ENCODE measurements around the gene CDCA5. TPM values are rescaled to one million over a fixed set of nuclear protein-coding genes. Genes with fewer than 3 reads are reported as not detected.

CDCA5 gene
- total RNA-seq, 1 donor, result 15.5 TPM

- DNase-seq (ENCODE audit: low read depth), result no peak
Measured at GRCh38 chr11:65102142-65103095, 18.6 kb upstream of the CDCA5 start.

GRCh38 chr11:65100674-65101350, 17.0 kb upstream of the CDCA5 start:
- no peak for DNase-seq (ENCODE audit: low read depth)
- TF ChIP-seq CTCF (IDR thresholded peaks at IDR 0.05; ENCODE audit: insufficient read depth, low read depth, low read length), result peak; percentile 3
- H3K4me3 ChIP-seq (ENCODE audit: low read depth, low read length), result no peak overlapping the region

More at GRCh38 chr11:65102142-65103095, 18.6 kb upstream of the CDCA5 start:
- TF ChIP-seq CTCF (IDR thresholded peaks at IDR 0.05; ENCODE audit: insufficient read depth, low read depth, low read length), result no peak
- H3K4me3 ChIP-seq (ENCODE audit: low read depth, low read length), result no peak overlapping the region

- H3K4me3 ChIP-seq (ENCODE audit: low read depth, low read length), result peak overlapping the region; percentile 79
- no peak for TF ChIP-seq CTCF (IDR thresholded peaks at IDR 0.05; ENCODE audit: insufficient read depth, low read depth, low read length)
- no peak for DNase-seq (ENCODE audit: low read depth)
Measured at GRCh38 chr11:65096926-65097325, 13.1 kb upstream of the CDCA5 start.

- peak within 1 kb of the TSS; percentile 79 for H3K4me3 ChIP-seq (ENCODE audit: low read depth, low read length)
- TF ChIP-seq CTCF (IDR thresholded peaks at IDR 0.05; ENCODE audit: insufficient read depth, low read depth, low read length), result no peak
- DNase-seq (ENCODE audit: low read depth), result peak; percentile 92
Measured at GRCh38 chr11:65095974-65096806, 12.3 kb upstream of the CDCA5 start, which contains the start of gene VPS51. Gene VPS51 (plus strand): TSS chr11:65096214. CDS start chr11:65096251, 37 bp downstream.

- DNase-seq (ENCODE audit: low read depth), result no peak
- peak overlapping the region; percentile 79 for H3K4me3 ChIP-seq (ENCODE audit: low read depth, low read length)
- TF ChIP-seq CTCF (IDR thresholded peaks at IDR 0.05; ENCODE audit: insufficient read depth, low read depth, low read length), result no peak
Measured at GRCh38 chr11:65095427-65095826, 11.6 kb upstream of the CDCA5 start.

- DNase-seq (ENCODE audit: low read depth), result no peak
- no peak overlapping the region for H3K4me3 ChIP-seq (ENCODE audit: low read depth, low read length)
- no peak for TF ChIP-seq CTCF (IDR thresholded peaks at IDR 0.05; ENCODE audit: insufficient read depth, low read depth, low read length)
Measured at GRCh38 chr11:65090628-65091027, 6.8 kb upstream of the CDCA5 start.

Data from fibroblast of villous mesenchyme (primary cell).